Measurements from ENCODE around the gene CYB561A3. TPM values are rescaled to one million over a fixed set of nuclear protein-coding genes. Genes with fewer than 3 reads are reported as not detected.

Gene CYB561A3
- total RNA-seq (2016; rRNA removed; fragmentation: Illumina TruSeq; extraction: Trizol) (11.5 and 14.9 TPM in 2 replicates), polyA plus RNA-seq (2011; rRNA removed) (11.4 and 14.7 TPM in 2 replicates), polyA minus RNA-seq (2011; rRNA and poly(A)+ RNA removed; ENCODE audit: low replicate concordance) (41.4 and 173 TPM in 2 replicates), Bru-seq, nascent RNA (percentile 56 among the genes with signal in this experiment), BruChase-seq, experiment 1, labeled RNA remaining after a 6-hour chase (percentile 59 among the genes with signal in this experiment), BruChase-seq, experiment 2, labeled RNA remaining after a 2-hour chase (percentile 58 among the genes with signal in this experiment)
- 5.6 and 5.9 TPM in 2 replicates for total RNA-seq (2016; cell fraction: cytosol; rRNA removed; fragmentation: Illumina TruSeq; extraction: Trizol; ENCODE audit: low read depth)
- total RNA-seq (2016; cell fraction: insoluble cytoplasmic fraction; rRNA removed; fragmentation: Illumina TruSeq; extraction: Trizol): 11.8 and 15.0 TPM in 2 replicates
- total RNA-seq (2016; cell fraction: membrane; rRNA removed; fragmentation: Illumina TruSeq; extraction: Trizol): 15.7 and 17.1 TPM in 2 replicates
- 11.9 and 12.4 TPM in 2 replicates for total RNA-seq (2016; cell fraction: nucleus; rRNA removed; fragmentation: Illumina TruSeq; extraction: Trizol)
- polyA plus RNA-seq (2011; cell fraction: cytosol; rRNA removed): 19.7 and 21.5 TPM in 2 replicates
- 30.1 and 37.5 TPM in 2 replicates for polyA plus RNA-seq (2011; cell fraction: nucleus; rRNA removed)
- polyA plus RNA-seq (2012): 10.9 and 13.2 TPM in 2 replicates
- 4.6 and 6.4 TPM in 2 replicates for polyA plus RNA-seq (2016; cell fraction: cytosol; fragmentation: Illumina TruSeq; extraction: Trizol; ENCODE audit: low read depth)
- 8.9 and 11.0 TPM in 2 replicates for polyA plus RNA-seq (2016; cell fraction: insoluble cytoplasmic fraction; fragmentation: Illumina TruSeq; extraction: Trizol; ENCODE audit: low read depth)
- 11.1 and 11.3 TPM in 2 replicates for polyA plus RNA-seq (2016; cell fraction: membrane; fragmentation: Illumina TruSeq; extraction: Trizol; ENCODE audit: low read depth)
- polyA plus RNA-seq (2016; cell fraction: nucleus; fragmentation: Illumina TruSeq; extraction: Trizol; ENCODE audit: insufficient read depth, low read depth): 20.3 and 20.7 TPM in 2 replicates
- polyA minus RNA-seq (2011; cell fraction: cytosol; rRNA and poly(A)+ RNA removed): 4.7 and 8.0 TPM in 2 replicates
- polyA minus RNA-seq (2011; cell fraction: nucleus; rRNA and poly(A)+ RNA removed): 9.4 and 9.7 TPM in 2 replicates
- long read RNA-seq, experiment 1, transcript CYB561A3-203 (7 exons, 1,803 nt): minor isoform, 7 of 26 reads
- long read RNA-seq, experiment 1, transcript CYB561A3-201 (7 exons, 3,061 nt): major isoform, 9 of 26 reads
- long read RNA-seq, experiment 1, partial matches to known transcripts: 3 of 26 reads
- long read RNA-seq, experiment 1, other reads (novel, unspliced or antisense): 6 of 26 reads
- long read RNA-seq, experiment 2, transcript CYB561A3-203 (7 exons, 1,803 nt): minor isoform, 7 of 57 reads
- long read RNA-seq, experiment 2, transcript CYB561A3-201 (7 exons, 3,061 nt): major isoform, 26 of 57 reads
- long read RNA-seq, experiment 2, partial matches to known transcripts: 6 of 57 reads
- long read RNA-seq, experiment 2, other reads (novel, unspliced or antisense): 18 of 57 reads

- Histone ChIP-seq H3K27ac (ENCODE audit: extremely low read length, insufficient read depth, low read length) (peak within 1 kb of the TSS; percentile 98), H3K27me3 (ENCODE audit: control insufficient read depth in 1 of 2, insufficient read depth in 2 of 2, low read length in 2 of 2) (no peaks in the 10 kb centered on the region; a peak in 1 of 5 replicates), H3K4me3 (replicated peaks in 1 of 3; ENCODE audit: insufficient read depth in 1 of 3, low read depth in 2 of 3, low read length in 3 of 3) (peak within 1 kb of the TSS; percentile 74 to 80 (median 80)), H3K4me2 (ENCODE audit: low read depth, low read length) (peak within 1 kb of the TSS; percentile 81), H4K20me1 (ENCODE audit: insufficient read depth, low read length) (no peaks in the 10 kb centered on the region), H3K36me3 (replicated peaks in 1 of 2; ENCODE audit: control insufficient read depth in 1 of 2, insufficient read depth in 2 of 2, low read length in 2 of 2) (peaks cover 6 to 23% of the 10 kb centered on the region in 2 experiments), H2AFZ (ENCODE audit: low read length) (peak within 1 kb of the TSS; percentile 32), H3K79me2 (ENCODE audit: insufficient read depth, low read length) (peaks cover 17% of the 10 kb centered on the region), H3K9ac (ENCODE audit: insufficient read depth, low read depth, low read length) (peak within 1 kb of the TSS; percentile 98), H3K4me1 (ENCODE audit: insufficient read depth, low read length) (peaks cover 36% of the 10 kb centered on the region), H3K9me3 (ENCODE audit: low read length) (no peaks in the 10 kb centered on the region)
- FAIRE-seq: peak; percentile 66
- ATAC-seq: peak; percentile 96
- 1% methylated on average over 34 of the region's 63 CpGs for whole genome bisulfite sequencing (ENCODE audit: low lambda C conversion rate)
- POLR2A ChIA-PET: interaction anchor here (0.8 to 9.9 kb wide), 24 partner anchors 8 to 95 kb away, joined by 3 to 146 read pairs (median 8); partner anchors contain the start of genes CPSF7, DDB1, SDHAF2 and TKFC
- DNase-seq (ENCODE audit: low spot score): peak; percentile 89
- in situ Hi-C loops (cut with HindIII; ENCODE audit: extremely low pct_ligation_motif_present, low pct_unique_long_range_greater_than_20kb) (no loop called here), intact Hi-C loops (cut with micrococcal nuclease; ENCODE audit: unreplicated experiment) (loop anchor here (2.0 kb wide), 1 partner anchor 27 kb away; no protein-coding TSS in a partner anchor)
- TSS peak; percentile 70 for BruUV-seq (replicated peaks)
- CTCF ChIA-PET (ENCODE audit: low intra/inter-chr PET ratio, low total read pairs): no interaction called here
- TF ChIP-seq KDM1A (CRISPR knock-in tag; IDR thresholded peaks at IDR 0.05) (no peak), SIX1 (CRISPR knock-in tag; IDR thresholded peaks at IDR 0.05; ENCODE audit: borderline replicate concordance) (no peak), KDM5B (CRISPR knock-in tag; IDR thresholded peaks at IDR 0.05; ENCODE audit: borderline replicate concordance) (peak; percentile 94), KDM6A (CRISPR knock-in tag; IDR thresholded peaks at IDR 0.05; ENCODE audit: low read depth) (no peak), TBX3 (IDR thresholded peaks at IDR 0.05; ENCODE audit: borderline replicate concordance) (peak; percentile 41; the same call in 1 of the 2 replicates), SP1 (IDR thresholded peaks at IDR 0.05) (no peak), SP1 (CRISPR knock-in tag; IDR thresholded peaks at IDR 0.05) (peak; percentile 75), TOPORS (CRISPR knock-in tag; IDR thresholded peaks at IDR 0.05) (0 out of 2 replicates have a peak, but pooled peaks have one; percentile 11), ZNF33A (CRISPR knock-in tag; IDR thresholded peaks at IDR 0.05; ENCODE audit: borderline replicate concordance) (peak; percentile 80; the same call in 1 of the 2 replicates), ZNF333 (CRISPR knock-in tag; IDR thresholded peaks at IDR 0.05; ENCODE audit: borderline replicate concordance) (0 out of 2 replicates have a peak, but pooled peaks have one; percentile 80), ZSCAN9 (CRISPR knock-in tag; IDR thresholded peaks at IDR 0.05; ENCODE audit: borderline replicate concordance) (peak; percentile 69; the same call in 1 of the 2 replicates), ZSCAN31 (CRISPR knock-in tag; IDR thresholded peaks at IDR 0.05; ENCODE audit: low read depth) (0 out of 2 replicates have a peak, but pooled peaks have one; percentile 39)
These were observed at the start of gene CYB561A3, which contains the start of gene TMEM138 for GRCh38 chr11:61361741-61362541. Gene CYB561A3, minus strand, starts transcription at chr11:61361882. Its CDS starts 5,169 bp downstream, at chr11:61356713. Gene TMEM138, plus strand, starts transcription at chr11:61362374. Its CDS starts 2,017 bp downstream, at chr11:61364391.

All from HepG2 (cell line).